Endothelial cell of umbilical vein (primary cell): ENCODE measurements around the gene KCNG2. TPM values are rescaled to one million over a fixed set of nuclear protein-coding genes. Genes with fewer than 3 reads are reported as not detected.

ENCODE experiments used
- BruUV-seq: library from RNA; stranded (reverse); fragments of 400-500 nt; replicated peaks from 2 replicates; lab custom pipeline; 2021; lab: Mats Ljungman, UMichigan
- CTCF ChIA-PET: fragments of 300-600, 350-600 bp; sonication (Branson Sonifier 250); formaldehyde crosslinking; loops from one replicate; lab custom pipeline; 2021; ENCODE audit warnings: antibody characterized with exemption, inconsistent platforms; lab: Charles Lee
- POLR2A ChIA-PET: fragments of 300-600, 350-600 bp; sonication (Branson Sonifier 250); formaldehyde crosslinking; loops from one replicate; lab custom pipeline; 2021; ENCODE audit warnings: antibody characterized with exemption, inconsistent platforms; lab: Charles Lee
- DNase-seq: peaks from one replicate; pipeline ENCODE4 v3.0.0-alpha.2; 2011; ENCODE audit warnings: low read depth, low spot score
- FAIRE-seq: peaks from 2 replicates; lab custom pipeline; 2011; peaks lifted over from hg19 to GRCh38; lab: Jason Lieb, UNC
- H2AFZ ChIP-seq: 2 replicates; pipeline ENCODE4 v1.6.0; 2012; ENCODE audit warnings: low read depth, low read length, control low read depth, inconsistent platforms
- H3K27ac ChIP-seq: 2 replicates; pipeline ENCODE4 v1.5.1; 2011; ENCODE audit warnings: low read depth, mild to moderate bottlenecking, control low read depth, low read length, moderate library complexity; ENCODE audit not compliant: insufficient read depth
- H3K27me3 ChIP-seq, 2 experiments: 2 replicates each; pipeline versions ENCODE4 v1.6.0 to v1.6.1; 2011; ENCODE audit warnings: low read length in 2 of 2, mixed read lengths in 1 of 2; ENCODE audit not compliant: control insufficient read depth in 2 of 2, insufficient read depth in 2 of 2
- H3K36me3 ChIP-seq, 2 experiments: 2 replicates in 1 of 2; 3 replicates in 1 of 2; pipeline ENCODE4 v1.5.1; 2011; ENCODE audit warnings: low read length in 2 of 2, mild to moderate bottlenecking in 1 of 2, moderate library complexity in 1 of 2; ENCODE audit not compliant: control insufficient read depth in 2 of 2, insufficient read depth in 2 of 2; ENCODE audit errors: extremely low read depth in 1 of 2
- H3K4me1 ChIP-seq: 3 replicates; pipeline ENCODE4 v1.5.1; 2011; ENCODE audit warnings: mild to moderate bottlenecking, low read length; ENCODE audit not compliant: control insufficient read depth, insufficient read depth; ENCODE audit errors: extremely low read depth
- H3K4me2 ChIP-seq: 2 replicates; pipeline ENCODE4 v1.6.1; 2011; ENCODE audit warnings: low read length, control low read depth, mixed read lengths; ENCODE audit not compliant: insufficient read depth
- H3K4me3 ChIP-seq, 3 experiments: fragments of 200-600 bp in 1 of 3; sonication (generic), shearing (Covaris generic) in 1 of 3; replicated peaks in 1 of 3; 2 replicates each; pipeline ENCODE4 v1.5.1; 2011 to 2016; ENCODE audit warnings: control low read depth in 3 of 3, low read length in 3 of 3, mild to moderate bottlenecking in 2 of 3, inconsistent platforms in 1 of 3, low read depth in 1 of 3, moderate library complexity in 1 of 3; ENCODE audit not compliant: insufficient read depth in 1 of 3
- H3K79me2 ChIP-seq: 2 replicates; pipeline ENCODE4 v1.6.0; 2012; ENCODE audit warnings: low read length, inconsistent platforms; ENCODE audit not compliant: control insufficient read depth, insufficient read depth
- H3K9ac ChIP-seq: replicated peaks from 2 replicates; pipeline ENCODE3; 2011; ENCODE audit warnings: low read length, control low read depth; ENCODE audit not compliant: insufficient read depth; ENCODE audit errors: extremely low read depth
- H3K9me1 ChIP-seq: replicated peaks from 3 replicates; pipeline ENCODE4 v1.6.0; 2011; ENCODE audit warnings: mild to moderate bottlenecking, low read length; ENCODE audit not compliant: control insufficient read depth, insufficient read depth; ENCODE audit errors: extremely low read depth
- H3K9me3 ChIP-seq: replicated peaks from 2 replicates; pipeline ENCODE4 v1.5.1; 2012; ENCODE audit warnings: low read length, inconsistent platforms; ENCODE audit not compliant: control insufficient read depth, insufficient read depth
- H4K20me1 ChIP-seq: replicated peaks from 2 replicates; pipeline ENCODE3; 2011; ENCODE audit warnings: mild to moderate bottlenecking, low read length; ENCODE audit not compliant: control insufficient read depth, insufficient read depth; ENCODE audit errors: extremely low read depth
- EZH2 ChIP-seq: IDR thresholded peaks from 2 replicates; pipeline ENCODE4 v1.6.1; 2012; ENCODE audit warnings: borderline replicate concordance, low read depth, mild to moderate bottlenecking, moderate library complexity, low read length, inconsistent platforms; ENCODE audit not compliant: severe bottlenecking
- FOS ChIP-seq: IDR thresholded peaks from 2 replicates; pipeline ENCODE4 v1.6.1; 2011; ENCODE audit warnings: mild to moderate bottlenecking, low read length, moderate library complexity, borderline replicate concordance; ENCODE audit not compliant: insufficient read depth
- GATA2 ChIP-seq: IDR thresholded peaks from 2 replicates; pipeline ENCODE4 v1.7.0; 2011; ENCODE audit warnings: low read depth, mild to moderate bottlenecking, moderate library complexity, mixed read lengths, low read length; ENCODE audit not compliant: insufficient read length, insufficient read depth
- JUN ChIP-seq: IDR thresholded peaks from 2 replicates; pipeline ENCODE4 v1.6.1; 2011; ENCODE audit warnings: borderline replicate concordance, low read depth; ENCODE audit not compliant: insufficient read length, insufficient read depth
- MYC ChIP-seq: IDR thresholded peaks from one replicate; pipeline ENCODE4 v1.6.1; 2011; ENCODE audit warnings: mild to moderate bottlenecking, low read depth, low read length
- POLR2A ChIP-seq: IDR thresholded peaks from 2 replicates; pipeline ENCODE4 v1.6.1; 2012; ENCODE audit warnings: low read depth, mild to moderate bottlenecking, control low read depth, low read length
- POLR2AphosphoS5 ChIP-seq: IDR thresholded peaks from 2 replicates; pipeline ENCODE4 v1.6.1; 2012; ENCODE audit warnings: low read depth, mild to moderate bottlenecking, control low read depth, low read length, moderate library complexity; ENCODE audit not compliant: insufficient read depth
- dilution Hi-C: fragments of 300-500 bp; cut with MboI; formaldehyde crosslinking; loops from one replicate; pipeline ENCODE4 v1.15.0; 2019; ENCODE audit warnings: low sequenced_read_pairs; ENCODE audit not compliant: extremely low pct_ligation_motif_present
- intact Hi-C: fragments of 100-400 bp; cut with micrococcal nuclease; formaldehyde crosslinking; loops from one replicate; pipeline ENCODE4 v1.10.0; 2022
- polyA plus RNA-seq, 4 experiments: library from polyadenylated mRNA; depleted of rRNA in 3 of 4; stranded (reverse) in 3 of 4; unstranded in 1 of 4; fragments of >200 nt; gene quantifications; 2 replicates each; pipeline versions ENCODE4 v1.2.1 to v1.2.3, GENCODE V29; 2011 to 2012; ENCODE audit warnings: missing spikeins in 1 of 4
- total RNA-seq: library from RNA; stranded (reverse); gene quantifications from 2 replicates; pipeline ENCODE4 v1.2.3, GENCODE V29; 2021
- TF ChIP-seq, protein P1 (sequence below), 2 donors: IDR thresholded peaks; 1 replicate in 1 of 2; 2 replicates in 1 of 2; pipeline ENCODE4 v1.5.1; 2011; ENCODE audit warnings: low read length in 2 of 2, mild to moderate bottlenecking in 2 of 2, moderate library complexity in 2 of 2, control low read depth in 1 of 2, inconsistent platforms in 1 of 2, low read depth in 1 of 2; ENCODE audit not compliant: insufficient read depth in 1 of 2; ENCODE audit errors: extremely low read depth in 1 of 2
- TF ChIP-seq, protein P2 (sequence below): IDR thresholded peaks from 2 replicates; pipeline ENCODE4 v1.6.1; 2011; ENCODE audit not compliant: insufficient read depth, insufficient read length

KCNG2 gene
- total and polyA plus RNA-seq, 2 donors (not counting 3 experiments of a cell fraction or from before 2014, with no cell fraction given): not detected

DNA sequence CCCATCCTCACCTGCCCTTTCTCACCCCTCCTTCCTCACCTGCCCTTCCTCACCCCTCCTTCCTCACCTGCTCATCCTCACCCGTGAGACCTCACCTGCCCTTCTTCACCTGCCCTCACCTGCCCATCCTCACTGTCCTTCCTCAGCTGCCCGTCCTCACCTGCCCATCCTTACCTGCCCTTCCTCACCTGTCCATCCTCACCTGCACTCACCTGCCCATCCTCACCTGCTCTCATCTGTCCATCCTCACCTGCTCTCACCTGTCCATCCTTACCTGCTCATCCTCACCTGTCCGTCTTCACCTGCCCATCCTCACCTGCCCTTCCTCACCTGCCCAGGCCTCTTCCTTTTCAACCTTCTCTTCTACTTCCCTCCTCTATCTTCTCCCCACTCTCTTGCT, 34.4 kb downstream of the KCNG2 start:
- Histone ChIP-seq H4K20me1 (no peaks in the 10 kb centered on the region), H3K9ac (no peak overlapping the region), H3K27ac (no peak overlapping the region), H2AFZ (no peak overlapping the region), H3K27me3 (no peaks in the 10 kb centered on the region), H3K36me3 (no peaks in the 10 kb centered on the region), H3K9me1 (no peaks in the 10 kb centered on the region), H3K4me1 (no peaks in the 10 kb centered on the region), H3K4me2 (no peak overlapping the region), H3K4me3 (no peak overlapping the region), H3K9me3 (no peaks in the 10 kb centered on the region), H3K79me2 (no peaks in the 10 kb centered on the region)
- FAIRE-seq: no peak
- TF ChIP-seq FOS (no peak), JUN (no peak), POLR2AphosphoS5 (no peak), EZH2 (no peak), MYC (no peak)
- TF ChIP-seq, protein P1, sequence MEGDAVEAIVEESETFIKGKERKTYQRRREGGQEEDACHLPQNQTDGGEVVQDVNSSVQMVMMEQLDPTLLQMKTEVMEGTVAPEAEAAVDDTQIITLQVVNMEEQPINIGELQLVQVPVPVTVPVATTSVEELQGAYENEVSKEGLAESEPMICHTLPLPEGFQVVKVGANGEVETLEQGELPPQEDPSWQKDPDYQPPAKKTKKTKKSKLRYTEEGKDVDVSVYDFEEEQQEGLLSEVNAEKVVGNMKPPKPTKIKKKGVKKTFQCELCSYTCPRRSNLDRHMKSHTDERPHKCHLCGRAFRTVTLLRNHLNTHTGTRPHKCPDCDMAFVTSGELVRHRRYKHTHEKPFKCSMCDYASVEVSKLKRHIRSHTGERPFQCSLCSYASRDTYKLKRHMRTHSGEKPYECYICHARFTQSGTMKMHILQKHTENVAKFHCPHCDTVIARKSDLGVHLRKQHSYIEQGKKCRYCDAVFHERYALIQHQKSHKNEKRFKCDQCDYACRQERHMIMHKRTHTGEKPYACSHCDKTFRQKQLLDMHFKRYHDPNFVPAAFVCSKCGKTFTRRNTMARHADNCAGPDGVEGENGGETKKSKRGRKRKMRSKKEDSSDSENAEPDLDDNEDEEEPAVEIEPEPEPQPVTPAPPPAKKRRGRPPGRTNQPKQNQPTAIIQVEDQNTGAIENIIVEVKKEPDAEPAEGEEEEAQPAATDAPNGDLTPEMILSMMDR (IDR thresholded peaks at IDR 0.05; ENCODE audit: extremely low read depth in 1 of 2, insufficient read depth in 1 of 2, low read depth in 1 of 2, low read length in 2 of 2): no peak
- POLR2A ChIA-PET: no interaction called here
- no peak for DNase-seq
- BruUV-seq: no TSS peak
- dilution Hi-C loops: no loop called here
- intact Hi-C loops: no loop called here
- CTCF ChIA-PET: no interaction called here

DNA sequence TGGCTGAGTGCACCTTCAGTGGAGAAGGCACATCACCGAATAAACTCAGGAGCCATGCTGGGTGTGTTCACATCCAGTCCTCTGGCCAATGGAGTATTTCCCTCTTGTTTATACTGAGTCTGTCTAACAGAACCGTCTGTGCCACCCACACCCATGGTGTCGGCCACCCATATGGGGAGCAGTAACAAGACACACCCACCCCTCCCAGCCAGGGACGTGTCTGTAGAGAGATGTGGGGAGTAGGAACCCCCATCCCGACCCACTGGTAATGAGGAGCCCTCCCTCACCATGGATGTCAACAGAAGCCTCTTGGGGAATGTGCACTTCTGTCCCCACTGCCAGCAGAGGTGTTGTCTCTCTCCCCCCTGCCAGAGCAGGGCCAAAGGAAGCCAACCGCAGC, 37.1 kb downstream of the KCNG2 start:
- dilution Hi-C loops (no loop called here), intact Hi-C loops (no loop called here)
- Histone ChIP-seq H4K20me1 (no peaks in the 10 kb centered on the region), H3K27ac (no peak overlapping the region), H2AFZ (no peak overlapping the region), H3K4me1 (no peaks in the 10 kb centered on the region), H3K4me2 (no peak overlapping the region), H3K9me3 (no peaks in the 10 kb centered on the region), H3K4me3 (no peak overlapping the region), H3K27me3 (no peaks in the 10 kb centered on the region), H3K9ac (no peak overlapping the region), H3K36me3 (no peaks in the 10 kb centered on the region), H3K79me2 (no peaks in the 10 kb centered on the region), H3K9me1 (no peaks in the 10 kb centered on the region)
- FAIRE-seq (no peak), DNase-seq (no peak)
- no TSS peak for BruUV-seq
- TF ChIP-seq POLR2A (no peak), MYC (no peak), POLR2AphosphoS5 (no peak), EZH2 (no peak), JUN (no peak), GATA2 (no peak), FOS (no peak)
- TF ChIP-seq, protein P1 (IDR thresholded peaks at IDR 0.05; ENCODE audit: extremely low read depth in 1 of 2, insufficient read depth in 1 of 2, low read depth in 1 of 2, low read length in 2 of 2): no peak
- TF ChIP-seq, protein P2, sequence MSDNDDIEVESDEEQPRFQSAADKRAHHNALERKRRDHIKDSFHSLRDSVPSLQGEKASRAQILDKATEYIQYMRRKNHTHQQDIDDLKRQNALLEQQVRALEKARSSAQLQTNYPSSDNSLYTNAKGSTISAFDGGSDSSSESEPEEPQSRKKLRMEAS: no peak
- POLR2A ChIA-PET: no interaction called here
- CTCF ChIA-PET: no interaction called here
